SK-N-DZ (cell line): ENCODE measurements around the gene CRYBB1.

Source experiments
- DNase-seq: peaks from one replicate; pipeline ENCODE4 v3.0.0-alpha.2; 2015; ENCODE audit warnings: low spot score
- small RNA-seq, 2 experiments: library from RNA; depleted of rRNA; stranded (forward); fragments of <200 nt; gene quantifications; one replicate each; pipeline ENCODE3, GENCODE V24; 2014

CRYBB1 gene

GRCh38 chr22:26553056-26553752 is 64.6 kb downstream of the CRYBB1 start:
- no peak for DNase-seq

- no peak for DNase-seq
Observed at GRCh38 chr22:26552466-26552865, 65.4 kb downstream of the CRYBB1 start.

GRCh38 chr22:26551568-26551967 is 66.3 kb downstream of the CRYBB1 start:
- no peak for DNase-seq

DNA sequence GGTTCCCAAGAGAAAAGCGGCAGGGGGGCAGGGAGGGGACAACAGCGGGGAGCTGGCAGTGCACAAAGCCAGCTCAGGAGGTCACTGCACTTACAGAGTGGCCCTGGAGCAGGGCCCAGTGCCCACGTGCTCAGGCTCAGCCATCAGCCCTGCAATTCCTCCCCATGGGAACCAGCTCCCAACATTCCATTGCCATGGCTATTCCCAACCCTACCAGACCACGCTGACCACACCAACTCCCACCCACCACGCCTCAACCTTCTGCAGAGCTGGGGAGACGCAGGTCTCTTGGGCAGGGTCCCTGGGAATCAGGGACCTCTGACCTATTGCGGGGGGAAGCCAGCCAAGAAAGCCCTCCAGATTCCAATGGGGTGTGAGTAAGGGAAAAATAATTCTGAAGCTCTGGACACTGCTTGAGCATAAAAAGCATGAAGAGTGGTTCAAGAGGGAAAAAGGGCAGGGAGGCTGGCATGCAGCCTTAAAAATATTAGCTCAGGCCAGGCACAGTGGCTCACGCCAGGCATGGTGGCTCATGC is 67.3 kb downstream of the CRYBB1 start:
- no peak for DNase-seq

- DNase-seq, result no peak
Observed at GRCh38 chr22:26549902-26550497, 67.8 kb downstream of the CRYBB1 start.

Small RNA genes within 50 kb of the gene (small RNA-seq; reads per million reads assigned to genes)
- gene MIR548J (0 to 0.13 reads per million in 2 experiments), gene RF01874 (0 reads per million in 2 experiments)
